ENCODE results near the gene CADPS2. TPM values are rescaled to one million over a fixed set of nuclear protein-coding genes. Genes with fewer than 3 reads are reported as not detected.

The CADPS2 gene
- total RNA-seq, 4 donors from 2014 or later: 8.7 to 27.9 (median 16.7) TPM

GRCh38 chr7:122896509-122896908 is 10.2 kb upstream of the CADPS2 start:
- no peak for TF ChIP-seq CTCF (IDR thresholded peaks at IDR 0.05; ENCODE audit: low read depth)

GRCh38 chr7:122893486-122893885 is 7.2 kb upstream of the CADPS2 start:
- TF ChIP-seq CTCF (IDR thresholded peaks at IDR 0.05; ENCODE audit: low read depth): no peak

- no peak for TF ChIP-seq CTCF (IDR thresholded peaks at IDR 0.05; ENCODE audit: low read depth)
These were observed 2.9 kb upstream of the CADPS2 start for GRCh38 chr7:122889116-122889515.

- TF ChIP-seq CTCF (IDR thresholded peaks at IDR 0.05; ENCODE audit: low read depth): no peak
These were observed 1.6 kb upstream of the CADPS2 start for GRCh38 chr7:122887848-122888247.

GRCh38 chr7:122887198-122887597 is 938 bp upstream of the CADPS2 start:
- no peak for TF ChIP-seq CTCF (IDR thresholded peaks at IDR 0.05; ENCODE audit: low read depth)

GRCh38 chr7:122885583-122886356 is 490 bp downstream of the CADPS2 start:
- no peak for TF ChIP-seq CTCF (IDR thresholded peaks at IDR 0.05; ENCODE audit: low read depth)

- TF ChIP-seq CTCF (IDR thresholded peaks at IDR 0.05; ENCODE audit: low read depth): no peak
These were observed 2.1 kb downstream of the CADPS2 start for GRCh38 chr7:122884186-122884585.

All from subcutaneous adipose tissue (tissue), 4 donors.